GM11168 (cell line): ENCODE measurements around the gene EFNA5.

Experiments
- in situ Hi-C: fragments of 300-500 bp; cut with MboI; formaldehyde crosslinking; loops from one replicate; pipeline ENCODE4 v1.12.0; 2022; ENCODE audit warnings: low sequenced_read_pairs; ENCODE audit not compliant: unreplicated experiment

The EFNA5 gene

GRCh38 chr5:107652408-107652807, 18.3 kb downstream of the EFNA5 start:
- in situ Hi-C loops: no loop called here

- in situ Hi-C loops: no loop called here
These were observed 19.4 kb downstream of the EFNA5 start for GRCh38 chr5:107651325-107651724.

- in situ Hi-C loops: no loop called here
These were observed 24.3 kb downstream of the EFNA5 start for GRCh38 chr5:107646418-107646817.

- in situ Hi-C loops: no loop called here
These were observed 30.2 kb downstream of the EFNA5 start for GRCh38 chr5:107640568-107640967.

GRCh38 chr5:107639990-107640389, 30.7 kb downstream of the EFNA5 start:
- in situ Hi-C loops: no loop called here

GRCh38 chr5:107636555-107636954, 34.2 kb downstream of the EFNA5 start:
- in situ Hi-C loops: no loop called here

- in situ Hi-C loops: no loop called here
These were observed 34.7 kb downstream of the EFNA5 start for GRCh38 chr5:107636068-107636467.

GRCh38 chr5:107634981-107635848, 35.5 kb downstream of the EFNA5 start:
- in situ Hi-C loops: no loop called here

GRCh38 chr5:107633171-107633901, 37.4 kb downstream of the EFNA5 start:
- in situ Hi-C loops: no loop called here

GRCh38 chr5:107631805-107632362, 38.9 kb downstream of the EFNA5 start:
- in situ Hi-C loops: no loop called here

- in situ Hi-C loops: no loop called here
These were observed 40.6 kb downstream of the EFNA5 start for GRCh38 chr5:107630184-107630583.

- in situ Hi-C loops: no loop called here
These were observed 46.5 kb downstream of the EFNA5 start for GRCh38 chr5:107624235-107624634.

- in situ Hi-C loops: no loop called here
These were observed 49.6 kb downstream of the EFNA5 start for GRCh38 chr5:107621089-107621488.

- in situ Hi-C loops: no loop called here
These were observed 51.0 kb downstream of the EFNA5 start for GRCh38 chr5:107619781-107620180.

- in situ Hi-C loops: no loop called here
These were observed 52.5 kb downstream of the EFNA5 start for GRCh38 chr5:107618242-107618641.

GRCh38 chr5:107617052-107617451, 53.7 kb downstream of the EFNA5 start:
- in situ Hi-C loops: no loop called here

- in situ Hi-C loops: no loop called here
These were observed 54.5 kb downstream of the EFNA5 start for GRCh38 chr5:107616213-107616612.

GRCh38 chr5:107615299-107615817, 55.4 kb downstream of the EFNA5 start:
- in situ Hi-C loops: no loop called here

- in situ Hi-C loops: no loop called here
These were observed 58.2 kb downstream of the EFNA5 start for GRCh38 chr5:107612541-107612940.

GRCh38 chr5:107610798-107611197, 59.9 kb downstream of the EFNA5 start:
- in situ Hi-C loops: no loop called here
